HG03520 (cell line): ENCODE results near the gene CFDP1.
"Not testable (repeated sequence)": the region's sequence is repeated elsewhere in the genome, so short reads cannot be mapped to it uniquely, and the experiment has no call there.

ENCODE experiments used
- ATAC-seq: cut with Tn5 transposase; IDR thresholded peaks from one replicate; pipeline ENCODE4 v1.9.1; 2021; ENCODE audit warnings: mild to moderate bottlenecking, moderate library complexity; ENCODE audit not compliant: unreplicated experiment

The CFDP1 gene

GRCh38 chr16:75459691-75460090 lies 26.4 kb upstream of the CFDP1 start:
- ATAC-seq: no peak

DNA sequence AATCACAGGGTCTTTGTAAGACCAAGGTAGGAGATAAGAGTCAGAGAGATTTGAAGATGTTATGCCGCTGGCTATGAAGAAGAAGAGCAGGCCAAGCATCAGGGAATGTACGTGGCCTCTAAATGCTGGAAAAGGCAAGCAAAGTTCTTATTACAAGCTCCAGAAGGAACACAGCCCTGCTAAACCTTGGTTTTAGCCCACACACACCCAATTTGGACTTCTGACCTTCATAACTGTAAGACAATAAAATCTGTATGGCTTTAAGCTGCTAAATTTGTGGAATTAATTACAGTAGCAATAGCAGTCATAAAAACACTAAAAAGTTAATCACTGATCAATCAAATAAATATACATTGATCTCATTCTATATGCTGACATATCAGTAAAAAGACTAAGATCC lies 25.1 kb upstream of the CFDP1 start:
- no peak for ATAC-seq

DNA sequence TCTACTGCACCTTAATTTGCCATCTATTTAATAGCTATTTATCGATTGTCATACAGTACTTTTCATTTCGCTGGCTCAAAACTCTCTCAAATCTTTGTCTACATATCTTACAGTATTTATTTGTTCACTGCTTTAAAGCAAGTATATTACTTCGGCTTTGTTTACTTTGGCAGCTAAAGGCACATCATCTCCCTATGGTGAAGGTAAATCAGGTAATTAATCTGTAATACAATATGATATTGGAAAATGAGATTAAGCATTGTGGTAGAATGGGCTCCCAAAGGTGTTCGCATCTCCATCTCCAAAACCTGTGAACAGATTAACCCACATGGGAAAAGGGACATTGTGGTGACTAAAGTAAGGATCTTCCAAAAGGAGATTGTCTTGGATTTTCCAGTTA lies 24.7 kb upstream of the CFDP1 start:
- no peak for ATAC-seq

DNA sequence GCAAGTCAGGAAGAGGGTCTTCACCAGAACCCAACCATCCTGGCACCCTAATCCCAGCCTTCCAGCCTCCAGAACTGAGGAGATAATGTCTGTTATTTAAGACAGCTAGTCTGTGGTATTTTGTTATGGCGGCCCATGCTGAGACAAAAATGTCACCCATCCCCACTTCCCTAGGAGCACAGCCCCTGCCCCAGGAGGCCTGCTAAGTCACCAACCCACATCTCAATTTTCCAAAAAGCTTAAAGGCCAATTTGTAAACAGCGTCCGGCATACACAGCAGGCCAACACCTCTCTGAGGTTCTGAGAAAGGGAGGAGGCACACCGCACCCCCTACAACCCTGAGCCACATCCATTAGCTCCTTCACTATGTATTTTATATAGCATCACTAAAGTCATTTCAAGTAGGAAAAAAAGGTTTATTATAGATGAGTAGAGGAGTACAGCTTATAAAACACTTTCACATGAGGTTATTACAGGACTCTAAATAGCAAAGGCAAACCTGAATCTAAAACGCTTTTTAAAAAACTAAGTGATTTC lies 24.2 kb upstream of the CFDP1 start:
- no peak for ATAC-seq

GRCh38 chr16:75456971-75457370 lies 23.7 kb upstream of the CFDP1 start:
- no peak for ATAC-seq

DNA sequence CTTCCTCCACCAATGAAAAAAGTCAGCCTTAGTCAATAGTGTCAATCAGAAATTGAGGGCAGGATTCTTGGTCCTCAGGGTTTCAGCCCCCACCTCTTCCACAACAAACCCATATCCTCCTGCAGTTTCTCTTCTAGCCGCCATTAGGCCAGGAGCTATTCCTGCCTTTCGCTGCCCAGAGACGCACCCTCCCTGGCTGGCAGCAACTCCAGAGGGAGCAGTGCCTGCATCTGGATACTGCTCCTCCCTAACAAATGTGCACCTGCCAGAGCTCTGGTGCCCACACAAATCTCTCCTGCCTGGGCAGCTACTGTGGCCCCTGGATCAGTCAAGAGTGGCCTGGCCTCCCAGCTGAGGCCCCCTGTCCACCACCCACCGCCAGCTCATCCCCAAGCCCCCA lies 23.2 kb upstream of the CFDP1 start:
- ATAC-seq: not testable (repeated sequence)

DNA sequence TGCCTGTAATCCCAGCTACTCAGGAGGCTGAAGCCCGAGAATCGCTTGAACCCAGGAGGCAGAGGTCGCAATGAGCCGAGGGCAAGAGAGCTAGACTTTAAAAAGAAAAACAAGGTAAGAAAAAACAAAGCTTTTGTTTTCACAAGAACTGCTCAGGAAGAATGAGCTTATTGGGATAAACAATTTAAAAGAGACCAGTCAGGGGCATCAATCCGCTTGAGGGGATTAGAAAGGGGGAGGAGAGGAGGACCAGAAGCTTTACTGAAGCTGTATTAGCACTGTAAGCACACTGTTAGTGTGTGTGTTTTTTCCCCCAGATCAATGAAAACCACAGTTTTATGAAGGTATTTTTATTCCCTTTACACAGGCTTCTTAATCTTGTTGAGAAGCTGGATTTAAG lies 22.4 kb upstream of the CFDP1 start:
- ATAC-seq: no peak

DNA sequence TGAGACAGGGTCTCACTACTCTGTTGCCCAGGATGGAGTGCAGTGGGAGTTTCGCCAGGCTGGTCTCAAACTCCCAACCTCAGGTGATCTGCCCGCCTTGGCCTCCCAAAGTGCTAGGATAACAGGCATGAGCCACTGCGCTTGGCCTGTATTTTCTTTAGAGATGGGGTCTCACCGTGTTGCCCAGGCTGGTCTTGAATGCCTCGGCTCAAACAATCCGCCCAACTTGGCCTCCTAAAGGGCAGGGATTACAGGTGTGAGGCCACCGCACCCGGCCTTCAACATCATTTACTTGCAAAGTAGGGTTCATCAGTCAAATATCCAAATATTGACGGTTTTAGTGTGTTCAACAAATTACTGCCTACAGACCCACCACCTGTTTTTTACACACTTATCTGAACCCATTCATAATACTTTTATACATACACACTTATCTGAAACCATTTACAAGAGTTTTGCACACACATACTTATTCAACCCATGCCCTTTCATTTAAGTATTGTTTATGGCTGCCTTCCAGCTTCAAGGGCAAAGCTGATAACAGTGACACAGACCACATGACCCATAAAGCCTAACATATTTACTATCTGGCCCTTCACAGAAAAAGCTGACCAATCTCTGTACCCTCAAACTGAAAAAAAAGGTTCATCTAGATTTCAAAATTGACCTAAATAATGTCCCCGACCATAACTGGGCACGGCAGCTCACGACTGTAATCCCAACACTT lies 19.3 kb upstream of the CFDP1 start:
- ATAC-seq: no peak

DNA sequence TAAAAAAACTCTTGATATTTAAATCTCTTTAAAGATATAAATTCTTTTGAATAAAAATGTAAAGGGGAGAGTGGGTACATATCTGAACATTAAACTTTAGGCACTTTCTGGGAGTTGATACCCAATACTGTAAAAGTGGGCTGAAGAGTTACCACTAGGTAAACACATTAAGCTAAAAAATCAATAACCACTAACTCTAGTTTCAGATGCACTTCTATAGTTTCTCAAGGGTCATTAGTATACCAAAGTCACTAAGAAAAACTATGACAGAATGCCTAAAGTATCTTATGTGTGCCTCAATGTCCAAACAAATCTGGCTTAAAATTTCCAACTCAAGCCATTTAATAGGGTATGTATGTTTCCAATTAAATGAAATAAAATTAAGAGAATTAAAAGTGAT lies 13.1 kb upstream of the CFDP1 start:
- ATAC-seq: no peak

DNA sequence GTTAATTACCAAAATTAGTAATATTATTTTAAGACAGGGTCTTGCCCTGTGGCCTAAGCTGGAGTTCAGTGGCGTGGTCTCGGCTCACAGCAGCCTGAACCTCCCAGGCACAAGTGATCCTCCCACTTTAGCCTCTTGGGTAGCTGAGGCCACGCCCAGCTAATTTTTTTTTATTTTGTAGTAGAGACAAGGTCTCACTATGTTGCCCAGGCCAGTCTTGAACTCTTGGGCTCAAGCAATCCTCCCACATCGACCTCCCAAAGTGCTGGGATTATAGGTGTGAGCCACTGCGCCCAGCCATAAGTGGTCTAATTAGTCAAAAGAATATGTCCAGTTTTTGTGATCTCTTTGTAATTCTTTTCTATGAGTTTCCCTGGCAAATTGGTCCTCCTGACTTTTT lies 12.0 kb upstream of the CFDP1 start:
- no peak for ATAC-seq

DNA sequence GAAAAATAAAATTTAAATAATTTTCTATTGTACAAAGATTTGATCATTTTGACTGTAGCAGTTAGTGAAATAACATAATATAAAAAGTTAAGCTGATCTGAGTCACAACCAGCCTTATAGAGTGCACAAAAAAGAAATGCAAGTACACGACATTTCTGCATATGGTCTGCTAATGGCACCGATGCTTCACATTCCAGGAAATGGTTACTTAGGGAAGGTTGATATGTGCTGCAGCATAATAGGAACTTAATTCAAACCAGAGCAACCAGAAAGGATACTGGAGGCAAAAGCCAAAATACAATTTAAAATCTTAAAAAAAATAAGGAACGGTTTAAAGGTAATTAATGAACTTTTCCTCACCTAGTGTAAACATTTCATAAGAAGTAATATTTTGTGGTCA lies 10.0 kb upstream of the CFDP1 start:
- ATAC-seq: no peak

DNA sequence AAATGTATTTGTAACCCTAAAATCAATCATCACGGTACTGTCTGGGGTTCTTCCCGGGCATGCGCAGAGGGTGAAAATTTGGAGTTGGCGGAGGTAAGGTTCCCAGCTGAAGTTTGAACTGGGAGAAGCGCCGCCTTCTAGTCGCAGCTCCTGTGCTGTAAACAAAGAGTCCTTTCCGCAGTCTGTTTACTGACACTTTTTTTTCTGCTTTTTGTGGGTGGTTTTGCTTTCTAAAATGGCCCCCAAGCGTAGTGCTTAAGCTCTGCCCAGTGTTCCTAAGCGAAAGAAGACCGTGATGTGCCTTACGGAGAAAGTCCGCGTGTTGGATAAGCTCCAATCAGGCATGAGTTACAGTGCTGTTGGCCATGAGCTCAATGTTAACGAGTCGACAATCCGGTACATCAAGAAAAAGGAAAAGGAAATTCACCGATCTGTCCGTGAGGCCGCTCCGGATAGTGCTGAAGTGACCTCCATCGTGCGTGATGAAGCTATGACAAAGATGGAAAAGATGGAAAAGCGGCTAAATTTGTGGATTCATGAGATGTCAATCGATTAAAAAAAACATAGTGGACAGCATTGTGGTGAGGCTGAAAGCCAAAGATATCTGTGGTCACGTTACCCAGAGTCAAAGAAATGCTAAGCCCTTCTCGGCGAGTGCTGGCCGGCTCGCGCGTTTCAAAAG lies 570 bp upstream of the CFDP1 start:
- peak; percentile 60 for ATAC-seq

DNA sequence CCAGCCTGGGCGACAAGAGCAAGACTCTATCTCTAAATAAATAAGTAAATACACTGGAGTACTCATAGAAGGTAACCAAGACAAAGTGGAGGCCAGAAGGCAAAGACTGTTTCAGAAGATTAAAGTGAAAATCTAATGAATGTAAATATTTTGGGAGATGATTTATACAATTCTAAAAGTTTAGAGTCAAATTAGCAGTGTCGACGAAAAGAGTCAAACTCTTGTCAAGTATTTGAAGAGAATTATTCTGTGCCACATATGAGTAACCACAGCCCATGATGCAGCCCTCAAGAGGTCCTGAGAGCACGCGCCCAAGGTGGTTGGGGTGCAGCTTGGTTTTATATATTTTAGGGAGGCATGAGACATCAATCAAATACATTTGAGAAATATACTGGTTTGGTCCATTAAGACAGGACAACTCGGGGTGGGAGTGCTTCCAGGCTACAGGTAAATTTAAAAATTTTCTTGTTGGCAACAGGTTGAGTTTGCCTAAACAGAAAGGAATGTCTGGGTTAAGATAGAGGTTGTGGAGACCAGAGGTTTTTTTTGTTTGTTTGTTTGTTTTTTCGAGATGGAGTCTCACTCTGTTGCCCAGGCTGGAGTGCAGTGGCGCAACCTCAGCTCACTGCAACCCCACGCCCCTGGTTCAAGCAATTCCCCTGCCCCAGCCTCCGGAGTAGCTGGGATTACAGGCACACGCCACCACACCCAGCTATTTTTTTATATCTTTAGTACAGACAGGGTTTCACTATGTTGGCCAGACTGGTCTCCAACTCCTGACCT lies 3.5 kb downstream of the CFDP1 start:
- no peak for ATAC-seq

GRCh38 chr16:75426524-75426923 lies 6.8 kb downstream of the CFDP1 start:
- ATAC-seq: not testable (repeated sequence)

GRCh38 chr16:75424105-75424762 lies 9.1 kb downstream of the CFDP1 start:
- not testable (repeated sequence) for ATAC-seq

DNA sequence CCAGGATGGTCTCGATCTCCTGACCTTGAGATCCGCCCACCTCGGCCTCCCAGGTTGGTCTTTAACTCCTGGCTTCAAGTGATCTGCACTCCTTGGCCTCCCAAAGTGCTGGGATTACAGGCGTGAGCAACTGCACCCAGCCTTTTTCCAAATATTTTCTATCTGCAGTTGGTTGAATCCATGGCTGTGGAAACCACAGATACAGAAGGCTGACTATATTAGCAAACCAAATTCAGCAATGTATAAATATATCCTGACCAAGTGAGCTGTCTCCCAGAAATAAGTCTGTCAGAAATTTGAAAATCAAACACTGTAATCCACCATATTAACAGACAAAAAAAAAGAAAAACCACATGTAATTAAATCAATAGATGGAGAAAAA lies 9.6 kb downstream of the CFDP1 start:
- no peak for ATAC-seq

GRCh38 chr16:75421820-75422126 lies 11.5 kb downstream of the CFDP1 start:
- no peak for ATAC-seq

- ATAC-seq: no peak
Observed at GRCh38 chr16:75420987-75421819, 12.1 kb downstream of the CFDP1 start.

GRCh38 chr16:75416904-75417565 lies 16.3 kb downstream of the CFDP1 start:
- no peak for ATAC-seq
